ENCODE data around the gene TMC5. TPM values are rescaled to one million over a fixed set of nuclear protein-coding genes. Genes with fewer than 3 reads are reported as not detected.

The TMC5 gene
- total RNA-seq, 1 donor from 2014 or later = 5.0 TPM

DNA sequence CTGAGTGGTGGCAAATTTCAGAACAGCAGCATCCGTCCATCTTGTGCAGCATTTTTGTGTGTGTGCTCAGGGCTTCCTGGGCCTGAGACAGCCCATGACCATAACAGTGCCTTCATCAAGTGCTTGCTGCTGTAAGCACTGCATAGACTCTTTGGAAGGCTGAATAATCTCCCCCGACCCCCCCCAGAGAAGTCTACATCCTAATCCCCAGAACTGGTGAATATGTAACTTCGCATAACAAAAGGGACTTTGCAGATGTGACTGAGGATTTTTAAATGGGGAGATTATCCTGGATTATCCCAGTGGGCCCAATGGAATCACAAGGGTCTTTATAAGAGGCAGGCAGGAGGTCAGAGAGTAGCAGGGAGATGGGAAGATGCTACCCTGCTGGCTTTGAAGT, 50.6 kb downstream of the TMC5 start:
- no peak for ATAC-seq

DNA sequence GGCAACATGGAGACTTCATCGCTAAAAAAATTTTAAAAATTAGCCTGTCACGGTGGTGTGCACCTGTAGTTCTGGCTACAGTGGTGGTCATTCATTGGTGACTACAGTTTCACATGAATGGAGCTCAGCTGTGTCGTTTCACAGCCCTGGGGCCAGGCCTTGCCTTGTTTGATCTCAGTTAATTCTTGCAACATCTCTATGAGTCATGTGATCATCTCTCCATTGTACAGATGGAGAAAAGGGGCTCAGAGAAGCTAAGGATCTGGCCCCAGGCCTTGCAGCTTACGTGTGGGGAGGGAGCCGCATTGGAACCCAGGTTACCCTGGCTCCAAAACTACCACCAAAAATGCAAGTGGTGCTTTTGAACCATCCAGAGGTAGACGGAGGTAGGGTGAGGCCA, 54.8 kb downstream of the TMC5 start:
- peak; percentile 42 for ATAC-seq

DNA sequence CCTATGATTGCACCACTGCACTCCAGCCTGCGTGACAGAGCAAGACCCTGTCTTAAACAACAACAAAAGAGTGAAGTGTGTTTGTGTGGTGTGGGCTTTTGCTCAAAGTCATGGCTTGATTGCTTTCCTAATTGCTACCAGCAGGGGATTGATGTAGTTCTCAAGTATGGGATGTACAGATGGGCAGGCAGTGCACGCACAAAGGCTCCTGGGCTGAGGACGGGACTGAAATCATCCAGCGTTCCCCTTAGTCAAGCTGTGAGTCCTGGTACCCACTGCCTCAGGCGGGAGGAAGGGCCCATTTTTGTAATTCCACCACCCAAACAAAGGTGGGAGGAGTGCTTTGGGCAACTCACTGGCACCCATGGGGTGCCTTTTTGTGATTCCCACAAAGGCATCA, 56.9 kb downstream of the TMC5 start:
- no peak for ATAC-seq

GRCh38 chr16:19478505-19478904, 60.8 kb downstream of the TMC5 start:
- ATAC-seq = no peak

DNA sequence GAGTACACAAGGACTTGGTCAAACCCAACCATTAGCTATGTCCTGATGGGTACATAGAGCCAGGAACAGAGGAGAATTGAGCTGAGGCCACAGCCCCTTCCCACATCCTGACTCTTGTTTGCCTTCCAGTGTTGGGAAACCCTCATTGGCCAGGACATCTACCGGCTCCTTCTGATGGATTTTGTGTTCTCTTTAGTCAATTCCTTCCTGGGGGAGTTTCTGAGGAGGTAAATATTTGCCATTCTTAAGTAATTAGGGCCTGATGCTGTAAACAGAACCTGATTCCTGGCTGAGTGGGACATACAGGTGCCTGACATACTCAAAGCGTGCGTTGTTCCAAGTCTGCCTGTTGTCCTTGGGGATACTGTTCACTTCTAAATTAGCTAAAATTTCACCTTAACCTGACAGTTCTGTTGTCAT, 61.6 kb downstream of the TMC5 start:
- ATAC-seq = no peak

GRCh38 chr16:19481296-19481695, 63.6 kb downstream of the TMC5 start:
- ATAC-seq = no peak

GRCh38 chr16:19481769-19482168, 64.1 kb downstream of the TMC5 start:
- ATAC-seq = no peak

- ATAC-seq = no peak
Observed at GRCh38 chr16:19482291-19482690, 64.6 kb downstream of the TMC5 start.

- no peak for ATAC-seq
Observed at GRCh38 chr16:19484096-19484495, 66.4 kb downstream of the TMC5 start.

DNA sequence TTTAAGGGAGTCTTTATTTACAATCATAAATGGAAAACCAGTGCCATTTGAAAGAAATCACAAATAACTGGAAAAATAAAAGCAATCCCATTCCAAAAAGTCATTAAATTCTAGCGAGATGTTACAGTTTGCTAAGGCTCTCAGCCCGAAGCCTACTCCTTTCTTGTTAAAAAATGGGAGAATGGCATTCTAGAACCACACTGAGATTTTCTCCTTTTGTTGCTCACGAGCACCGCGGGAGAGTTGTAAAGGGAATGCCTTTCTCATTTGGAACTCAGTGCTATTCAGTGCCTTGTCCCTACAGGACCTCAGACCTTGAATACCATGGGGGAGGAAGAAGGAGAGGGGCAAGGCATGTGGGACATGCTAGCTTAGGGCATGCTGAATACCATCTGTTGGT, 67.9 kb downstream of the TMC5 start:
- ATAC-seq = no peak

- ATAC-seq = no peak
Observed at GRCh38 chr16:19486051-19486450, 68.4 kb downstream of the TMC5 start.

GRCh38 chr16:19486750-19487325, 69.2 kb downstream of the TMC5 start:
- ATAC-seq = no peak

DNA sequence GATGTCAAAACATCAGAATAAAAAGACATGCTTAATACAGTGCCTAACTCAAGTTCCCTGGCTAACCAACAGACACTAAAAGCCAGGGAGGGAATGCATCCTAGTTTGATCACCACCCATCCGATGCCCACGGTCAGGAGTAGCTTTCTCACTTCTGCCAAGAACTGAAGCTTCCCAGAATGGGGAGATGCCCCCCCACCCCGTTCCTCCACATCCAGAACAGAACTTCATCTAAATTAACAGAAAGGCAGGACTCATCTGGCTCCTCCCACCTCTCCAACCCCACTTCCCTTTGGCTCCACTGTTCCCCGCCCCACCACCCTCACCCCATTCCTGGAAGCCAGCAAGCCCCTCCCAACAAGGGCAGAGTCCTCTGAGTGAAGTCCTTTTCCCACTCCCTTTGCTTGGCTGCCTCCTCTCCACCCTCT, 70.5 kb downstream of the TMC5 start:
- peak; percentile 28 for ATAC-seq

GRCh38 chr16:19490619-19491018, 72.9 kb downstream of the TMC5 start:
- no peak for ATAC-seq

DNA sequence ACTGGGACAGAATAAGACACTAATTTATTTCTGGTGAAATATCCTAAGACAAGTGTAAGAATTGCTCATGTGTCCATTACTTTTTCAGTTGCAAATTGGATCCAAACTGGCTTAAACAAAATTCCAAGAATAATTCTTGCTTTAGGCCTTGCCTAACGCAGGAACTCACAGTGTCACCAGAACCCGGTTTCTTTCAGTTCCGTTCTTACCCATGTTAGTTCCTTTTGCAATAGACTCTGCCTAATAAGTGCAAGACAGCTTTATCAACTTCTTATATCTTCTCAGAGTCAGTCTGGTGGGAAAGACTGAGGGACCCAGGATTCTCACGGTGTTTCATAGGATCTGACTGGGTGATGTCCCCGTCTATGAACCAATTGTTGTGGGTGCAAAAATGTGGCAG, 79.5 kb downstream of the TMC5 start:
- no peak for ATAC-seq

GRCh38 chr16:19499006-19499405, 81.3 kb downstream of the TMC5 start:
- ATAC-seq = peak; percentile 49

DNA sequence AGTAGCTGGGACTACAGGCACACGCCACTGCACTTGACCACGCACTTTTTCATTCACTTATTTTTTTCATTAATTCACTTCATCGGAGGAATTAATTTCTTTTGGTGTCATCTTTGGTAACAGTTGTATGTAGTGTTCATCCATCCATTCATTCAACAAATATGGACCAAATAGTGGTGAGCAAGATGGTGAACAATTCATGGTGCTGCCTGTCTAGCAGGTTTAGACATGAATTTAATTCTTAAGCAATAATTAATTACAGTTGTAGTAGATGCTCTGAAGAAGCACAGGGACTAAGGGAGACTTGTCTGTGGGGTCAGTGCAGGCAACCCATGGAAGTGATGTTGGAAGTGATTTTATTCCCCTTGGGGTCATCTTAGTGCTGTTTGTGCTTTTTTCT, 81.8 kb downstream of the TMC5 start:
- ATAC-seq = peak; percentile 64

GRCh38 chr16:19502395-19503131, 84.9 kb downstream of the TMC5 start:
- peak; percentile 61 for ATAC-seq

DNA sequence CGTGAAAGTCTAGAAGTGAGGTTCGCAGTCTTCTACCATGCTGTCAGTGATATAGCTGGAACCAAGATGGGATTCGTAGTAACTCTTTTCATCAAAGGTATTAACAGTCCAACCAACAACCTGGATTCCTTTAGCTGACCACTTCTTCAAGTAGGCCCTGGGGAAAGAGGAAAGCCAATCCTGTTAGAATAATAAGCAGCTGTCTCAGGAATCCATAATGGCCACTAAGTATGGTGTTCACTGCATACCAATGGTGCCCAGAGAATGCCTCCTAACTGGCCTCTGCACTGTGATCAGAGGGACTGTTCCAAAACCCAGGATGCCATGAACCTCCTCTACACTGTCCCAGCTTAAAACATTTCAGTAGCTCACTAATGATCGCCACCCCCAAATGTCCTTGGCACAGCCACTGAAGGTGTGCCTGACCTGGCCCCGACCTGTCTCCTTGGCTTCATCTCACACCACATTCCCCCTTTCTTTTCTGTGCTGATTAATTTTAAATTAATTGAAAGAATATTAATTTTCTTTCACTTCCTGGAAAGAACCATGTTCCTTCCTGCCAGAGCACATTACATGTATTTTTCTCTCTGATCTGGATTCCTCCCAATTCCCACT, 85.9 kb downstream of the TMC5 start:
- no peak for ATAC-seq

DNA sequence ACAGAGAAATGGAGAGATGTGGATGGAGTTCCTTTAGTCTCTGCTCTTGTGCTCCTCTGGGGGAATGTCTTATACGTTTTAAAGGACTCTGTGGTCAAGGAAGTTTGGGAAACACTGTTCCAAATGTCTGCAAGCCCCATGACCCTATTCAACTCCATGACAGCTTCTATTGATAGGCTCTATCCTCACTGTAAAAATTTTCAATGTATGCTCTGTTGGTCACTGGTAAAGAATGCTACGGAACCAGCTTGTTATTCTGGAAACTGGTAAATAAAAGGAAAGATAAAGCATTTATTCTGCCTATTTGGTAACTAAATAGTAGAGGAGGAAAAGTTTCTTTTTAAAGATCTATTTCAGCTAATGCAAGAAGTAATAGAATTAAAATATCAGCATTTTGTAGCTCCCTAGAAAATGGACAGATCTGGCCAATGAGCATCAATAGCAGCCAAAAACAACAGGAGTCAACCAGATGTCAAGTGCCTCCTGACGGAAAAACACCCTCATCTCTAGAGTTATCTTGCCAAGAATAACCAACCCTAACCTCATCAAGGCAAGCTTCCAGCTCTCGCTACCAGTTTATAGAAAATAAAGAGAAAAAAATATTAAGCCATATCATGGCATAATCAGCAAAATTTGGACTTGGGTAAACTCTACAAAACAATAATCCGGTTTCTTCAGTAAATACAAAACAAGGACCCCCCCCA, 88.1 kb downstream of the TMC5 start:
- ATAC-seq = no peak

GRCh38 chr16:19506965-19507364, 89.3 kb downstream of the TMC5 start:
- ATAC-seq = no peak

- no peak for ATAC-seq
Observed at GRCh38 chr16:19507867-19508266, 90.2 kb downstream of the TMC5 start.

DNA sequence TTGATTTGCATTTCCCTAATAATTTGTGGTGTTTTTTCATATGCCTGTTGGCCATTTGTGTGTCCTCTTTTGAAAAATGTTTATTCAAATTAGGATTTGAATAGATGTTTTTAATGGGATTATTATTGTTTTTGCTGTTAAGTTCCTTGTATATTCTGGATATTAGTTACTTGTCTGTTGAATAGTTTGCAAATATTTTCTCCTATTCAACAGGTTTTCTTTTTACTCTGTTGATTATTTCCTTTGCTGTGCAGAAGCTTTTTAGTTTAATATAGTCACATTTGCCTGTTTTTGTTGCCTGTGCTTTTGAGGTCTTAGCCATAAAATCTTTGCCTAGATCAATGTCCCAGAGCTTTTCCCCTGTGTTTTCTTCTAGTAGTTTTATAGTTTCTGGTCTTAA, 94.6 kb downstream of the TMC5 start:
- no peak for ATAC-seq
